Fibroblast of peridontal ligament (primary cell): ENCODE measurements around the gene NPPA.
A peak's percentile ranks its signal among the peaks of the same experiment; 100 is the strongest.
"Not testable (repeated sequence)": the region's sequence is repeated elsewhere in the genome, so short reads cannot be mapped to it uniquely, and the experiment has no call there.

Experiments
- DNase-seq: peaks from one replicate; pipeline ENCODE4 v3.0.0-alpha.2; 2010; ENCODE audit errors: extremely low read depth

Gene NPPA

DNA sequence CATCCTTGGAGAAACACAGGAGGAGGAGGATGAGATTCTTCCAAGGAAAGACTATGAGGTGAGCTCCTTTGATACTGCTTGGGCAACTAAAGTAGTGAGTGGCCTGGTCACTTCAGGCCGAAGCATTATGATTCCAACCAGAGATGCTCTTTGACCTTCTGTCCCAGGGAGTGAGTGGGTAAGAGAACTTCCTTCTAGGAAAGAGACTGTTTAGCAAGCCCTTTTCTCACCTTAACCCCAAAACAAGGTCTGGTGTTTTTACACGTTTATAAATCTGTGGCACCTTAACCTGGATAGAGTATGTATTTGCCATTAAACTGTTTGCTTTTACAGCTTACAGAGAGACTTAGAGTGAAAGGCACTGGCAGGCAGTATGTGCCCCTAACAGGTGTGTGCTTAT lies 40.5 kb downstream of the NPPA start:
- DNase-seq: no peak

DNA sequence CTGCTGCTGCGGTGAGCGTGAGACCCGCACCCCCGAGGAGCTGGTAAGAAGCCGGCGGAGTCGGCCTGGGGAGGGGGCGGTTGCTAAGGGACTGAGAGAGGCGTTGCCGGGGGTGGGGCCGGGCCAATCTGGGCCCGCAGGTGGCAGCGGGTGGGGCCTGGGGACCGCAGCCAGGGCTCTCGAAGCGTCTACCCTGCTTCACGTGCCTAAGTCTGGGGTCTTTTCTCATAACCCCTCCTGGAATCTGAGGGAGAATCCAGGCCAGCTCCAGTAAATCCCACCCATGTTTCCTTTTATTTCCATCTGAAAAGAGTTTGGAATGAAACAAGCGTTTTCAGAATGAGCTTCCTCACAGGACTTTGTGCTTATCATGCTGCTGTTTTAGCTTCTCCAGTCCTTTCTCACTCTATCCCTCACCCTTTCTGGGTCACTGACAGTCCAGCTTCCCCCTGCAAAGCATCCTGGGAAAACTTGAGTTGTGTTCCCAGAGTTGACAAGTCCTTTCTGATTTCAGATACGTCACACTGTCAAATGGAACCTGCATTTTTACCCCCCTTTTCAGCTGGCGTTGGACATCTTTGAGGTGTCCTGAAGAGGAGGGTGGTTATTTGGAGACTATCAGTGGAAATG lies 41.2 kb downstream of the NPPA start:
- DNase-seq: peak; percentile 57

DNA sequence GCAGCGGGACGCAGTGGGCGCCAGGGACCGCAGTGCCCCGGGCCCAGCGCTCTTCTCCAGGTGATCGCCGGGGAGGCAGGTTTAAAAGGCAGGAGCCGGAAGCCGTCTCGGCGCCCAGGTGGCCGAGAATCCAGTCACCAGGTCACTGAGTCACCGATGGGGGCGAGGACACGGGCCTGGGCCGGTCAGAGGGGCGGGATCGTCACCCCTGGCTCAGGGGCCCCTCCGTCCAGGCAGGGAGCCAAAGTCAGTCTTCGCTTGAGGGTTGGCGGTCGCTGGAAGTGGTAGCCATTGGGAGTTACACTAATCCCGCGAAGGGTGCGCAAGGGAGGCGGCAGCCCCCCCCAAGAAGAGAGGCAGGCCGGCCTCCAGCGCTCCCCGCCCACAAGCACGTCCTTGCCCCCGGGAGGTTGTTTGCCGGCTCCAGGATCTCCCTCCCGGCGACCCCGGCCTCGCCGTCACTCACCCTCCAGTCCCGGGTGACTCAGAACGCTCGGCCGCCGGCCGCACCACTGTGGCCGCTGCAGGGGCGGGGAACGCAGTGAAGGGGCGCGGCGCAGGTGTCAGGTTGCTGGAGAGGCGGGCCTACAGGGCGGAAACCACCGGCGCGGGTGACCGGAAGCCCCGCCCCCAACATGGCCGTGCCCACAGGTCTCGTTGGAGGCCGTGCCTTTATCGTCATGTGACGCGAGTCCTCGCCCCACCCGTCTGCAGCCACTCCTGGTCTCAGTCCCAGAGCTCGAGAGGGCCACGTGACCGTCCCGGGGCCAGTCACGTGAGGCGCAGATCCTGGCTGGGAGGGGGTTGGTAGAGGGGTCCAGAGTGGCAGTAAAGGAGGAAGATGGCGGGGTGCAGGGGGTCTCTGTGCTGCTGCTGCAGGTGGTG lies 41.9 kb downstream of the NPPA start, which contains the start of the genes CLCN6 and MTHFR:
TSS of gene CLCN6 (plus strand) at position 770 of the 885 bp plus-strand sequence. CDS start at position 842, 72 bp downstream.
TSS of gene MTHFR (minus strand) at position 543 of the 885 bp plus-strand sequence. CDS start 2,848 bp downstream, outside the sequence.
- DNase-seq: peak; percentile 98

- DNase-seq: peak; percentile 46
These were observed 42.7 kb downstream of the NPPA start for GRCh38 chr1:11804666-11805421.

GRCh38 chr1:11803924-11804665 lies 43.5 kb downstream of the NPPA start:
- DNase-seq: not testable (repeated sequence)

DNA sequence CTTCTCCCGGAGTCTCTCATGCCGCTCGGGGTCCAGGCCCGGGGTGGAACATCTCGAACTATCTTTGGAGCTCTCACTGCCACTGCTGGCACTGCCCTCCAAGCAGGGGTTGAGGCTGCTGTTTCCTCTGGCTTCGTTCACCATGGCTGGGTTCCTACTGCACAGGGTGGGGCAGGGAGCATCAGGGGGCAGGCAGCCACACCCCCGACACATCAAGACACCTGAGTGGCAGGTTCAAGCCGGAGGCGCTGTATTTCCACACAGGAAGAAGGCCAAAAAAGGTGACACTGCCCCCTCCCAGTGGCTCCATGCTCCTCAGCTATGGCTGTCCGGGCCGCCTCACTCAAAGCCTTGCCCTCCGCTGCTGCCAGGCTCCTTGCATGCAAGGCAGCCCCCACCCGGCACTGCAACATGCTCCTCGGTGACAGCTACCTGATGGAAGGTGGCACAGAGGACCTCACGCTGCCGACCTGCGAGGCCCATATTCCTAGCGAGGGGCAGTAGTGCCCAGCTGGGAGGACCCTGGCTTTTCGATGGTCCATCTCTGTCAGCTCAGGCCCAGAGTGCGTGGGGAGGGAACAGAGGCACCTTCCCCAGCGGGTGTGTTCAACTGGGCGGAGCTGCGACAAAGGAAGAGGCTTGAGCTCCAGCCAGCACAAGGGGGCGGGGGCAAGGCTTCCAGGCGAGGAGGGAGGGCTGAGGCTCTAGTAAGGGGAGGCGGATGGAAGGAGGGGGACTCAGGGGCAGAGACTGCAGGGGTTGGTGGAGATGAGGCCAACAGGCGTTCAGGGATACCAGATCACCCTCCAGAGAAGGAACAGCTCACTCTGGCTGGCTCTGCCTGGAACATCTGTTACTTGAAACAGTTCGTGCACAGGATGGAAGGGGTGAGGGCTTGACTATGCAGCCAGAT lies 44.4 kb downstream of the NPPA start:
- DNase-seq: peak; percentile 98

- peak; percentile 15 for DNase-seq
These were observed 45.0 kb downstream of the NPPA start for GRCh38 chr1:11802616-11802972.

GRCh38 chr1:11800756-11801433 lies 46.7 kb downstream of the NPPA start:
- DNase-seq: no peak

DNA sequence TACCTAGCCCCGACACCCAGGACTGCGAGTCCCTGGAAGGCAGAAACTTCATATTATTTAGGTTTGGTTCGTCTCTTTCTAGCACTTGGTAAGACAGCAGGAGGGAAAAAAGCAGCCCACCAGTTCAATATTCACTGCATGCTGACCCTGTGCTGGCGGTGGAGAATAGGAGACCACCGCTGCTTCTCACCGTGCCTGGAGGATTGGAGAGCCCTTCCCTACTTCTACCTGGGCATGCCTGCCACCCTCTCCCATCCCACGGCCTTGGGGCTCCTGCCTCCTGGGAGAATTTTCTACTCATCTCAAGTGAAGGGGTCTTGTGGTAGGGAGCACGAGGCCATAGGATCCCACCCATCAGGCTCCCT lies 47.2 kb downstream of the NPPA start:
- no peak for DNase-seq

GRCh38 chr1:11799896-11800295 lies 47.7 kb downstream of the NPPA start:
- no peak for DNase-seq

DNA sequence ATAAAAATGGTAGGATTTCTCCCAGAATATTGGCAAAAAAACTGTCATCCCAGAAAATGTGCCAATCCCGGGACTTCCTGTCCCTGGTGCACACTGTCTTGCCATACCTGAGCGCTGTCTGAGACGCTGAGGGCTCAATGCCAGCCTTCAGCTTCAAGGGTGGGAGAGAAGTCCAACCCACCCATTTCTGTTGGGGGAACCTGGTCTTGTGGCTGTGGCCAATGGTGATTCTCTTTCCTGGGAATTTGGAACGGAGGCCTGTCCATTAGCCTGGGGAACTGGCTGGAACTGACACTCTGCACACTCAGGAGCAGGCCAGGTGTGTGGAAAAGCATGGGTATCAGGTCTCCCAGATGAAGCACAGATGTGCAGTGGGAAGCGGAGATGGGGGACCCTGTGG lies 48.5 kb downstream of the NPPA start:
- no peak for DNase-seq

GRCh38 chr1:11797525-11798216 lies 49.9 kb downstream of the NPPA start:
- DNase-seq: peak; percentile 16

DNA sequence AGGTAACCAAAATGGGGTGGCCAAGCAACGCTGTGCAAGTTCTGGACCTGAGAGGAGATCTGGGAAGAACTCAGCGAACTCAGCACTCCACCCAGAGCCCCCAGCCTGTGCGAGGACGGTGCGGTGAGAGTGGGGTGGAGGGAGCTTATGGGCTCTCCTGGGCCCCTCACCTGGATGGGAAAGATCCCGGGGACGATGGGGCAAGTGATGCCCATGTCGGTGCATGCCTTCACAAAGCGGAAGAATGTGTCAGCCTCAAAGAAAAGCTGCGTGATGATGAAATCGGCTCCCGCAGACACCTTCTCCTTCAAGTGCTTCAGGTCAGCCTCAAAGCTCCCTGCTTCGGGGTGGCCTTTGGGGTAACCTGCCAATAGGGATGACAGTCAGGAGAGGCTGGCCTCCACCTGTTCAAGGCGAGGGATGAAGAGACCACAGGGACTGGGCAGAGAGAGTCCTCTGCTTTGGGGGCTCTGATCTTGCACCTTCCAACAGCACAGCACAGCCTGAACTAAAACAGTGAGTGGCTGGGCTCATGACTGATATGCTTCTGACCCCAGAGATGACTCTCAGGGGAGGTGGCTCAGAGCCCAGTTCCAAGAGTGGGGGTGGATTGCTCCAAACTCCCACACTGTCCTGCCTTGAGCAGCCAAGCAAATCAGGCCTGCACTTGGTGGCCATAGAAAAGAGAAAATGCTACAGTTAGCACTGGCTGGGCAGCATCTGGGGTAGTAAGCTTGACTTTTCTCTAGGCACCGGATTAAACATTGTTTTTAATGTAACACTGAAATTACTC lies 51.4 kb downstream of the NPPA start:
- DNase-seq: no peak
